ENCODE results near the gene MED12L.

- TF ChIP-seq CTCF (conservative IDR thresholded peaks at IDR 0.05) = no peak
- TF ChIP-seq EZH2 (IDR thresholded peaks at IDR 0.05; ENCODE audit: low read depth) = no peak
Measured at GRCh38 chr3:151312972-151313371, 227.5 kb downstream of the MED12L start.
